ENCODE data around the gene MEIS2. TPM values are rescaled to one million over a fixed set of nuclear protein-coding genes. Genes with fewer than 3 reads are reported as not detected.

The MEIS2 gene
- total and polyA plus RNA-seq, 2 experiments from 2014 or later, result 0.27 TPM; not detected in 1

- TF ChIP-seq, protein P1, sequence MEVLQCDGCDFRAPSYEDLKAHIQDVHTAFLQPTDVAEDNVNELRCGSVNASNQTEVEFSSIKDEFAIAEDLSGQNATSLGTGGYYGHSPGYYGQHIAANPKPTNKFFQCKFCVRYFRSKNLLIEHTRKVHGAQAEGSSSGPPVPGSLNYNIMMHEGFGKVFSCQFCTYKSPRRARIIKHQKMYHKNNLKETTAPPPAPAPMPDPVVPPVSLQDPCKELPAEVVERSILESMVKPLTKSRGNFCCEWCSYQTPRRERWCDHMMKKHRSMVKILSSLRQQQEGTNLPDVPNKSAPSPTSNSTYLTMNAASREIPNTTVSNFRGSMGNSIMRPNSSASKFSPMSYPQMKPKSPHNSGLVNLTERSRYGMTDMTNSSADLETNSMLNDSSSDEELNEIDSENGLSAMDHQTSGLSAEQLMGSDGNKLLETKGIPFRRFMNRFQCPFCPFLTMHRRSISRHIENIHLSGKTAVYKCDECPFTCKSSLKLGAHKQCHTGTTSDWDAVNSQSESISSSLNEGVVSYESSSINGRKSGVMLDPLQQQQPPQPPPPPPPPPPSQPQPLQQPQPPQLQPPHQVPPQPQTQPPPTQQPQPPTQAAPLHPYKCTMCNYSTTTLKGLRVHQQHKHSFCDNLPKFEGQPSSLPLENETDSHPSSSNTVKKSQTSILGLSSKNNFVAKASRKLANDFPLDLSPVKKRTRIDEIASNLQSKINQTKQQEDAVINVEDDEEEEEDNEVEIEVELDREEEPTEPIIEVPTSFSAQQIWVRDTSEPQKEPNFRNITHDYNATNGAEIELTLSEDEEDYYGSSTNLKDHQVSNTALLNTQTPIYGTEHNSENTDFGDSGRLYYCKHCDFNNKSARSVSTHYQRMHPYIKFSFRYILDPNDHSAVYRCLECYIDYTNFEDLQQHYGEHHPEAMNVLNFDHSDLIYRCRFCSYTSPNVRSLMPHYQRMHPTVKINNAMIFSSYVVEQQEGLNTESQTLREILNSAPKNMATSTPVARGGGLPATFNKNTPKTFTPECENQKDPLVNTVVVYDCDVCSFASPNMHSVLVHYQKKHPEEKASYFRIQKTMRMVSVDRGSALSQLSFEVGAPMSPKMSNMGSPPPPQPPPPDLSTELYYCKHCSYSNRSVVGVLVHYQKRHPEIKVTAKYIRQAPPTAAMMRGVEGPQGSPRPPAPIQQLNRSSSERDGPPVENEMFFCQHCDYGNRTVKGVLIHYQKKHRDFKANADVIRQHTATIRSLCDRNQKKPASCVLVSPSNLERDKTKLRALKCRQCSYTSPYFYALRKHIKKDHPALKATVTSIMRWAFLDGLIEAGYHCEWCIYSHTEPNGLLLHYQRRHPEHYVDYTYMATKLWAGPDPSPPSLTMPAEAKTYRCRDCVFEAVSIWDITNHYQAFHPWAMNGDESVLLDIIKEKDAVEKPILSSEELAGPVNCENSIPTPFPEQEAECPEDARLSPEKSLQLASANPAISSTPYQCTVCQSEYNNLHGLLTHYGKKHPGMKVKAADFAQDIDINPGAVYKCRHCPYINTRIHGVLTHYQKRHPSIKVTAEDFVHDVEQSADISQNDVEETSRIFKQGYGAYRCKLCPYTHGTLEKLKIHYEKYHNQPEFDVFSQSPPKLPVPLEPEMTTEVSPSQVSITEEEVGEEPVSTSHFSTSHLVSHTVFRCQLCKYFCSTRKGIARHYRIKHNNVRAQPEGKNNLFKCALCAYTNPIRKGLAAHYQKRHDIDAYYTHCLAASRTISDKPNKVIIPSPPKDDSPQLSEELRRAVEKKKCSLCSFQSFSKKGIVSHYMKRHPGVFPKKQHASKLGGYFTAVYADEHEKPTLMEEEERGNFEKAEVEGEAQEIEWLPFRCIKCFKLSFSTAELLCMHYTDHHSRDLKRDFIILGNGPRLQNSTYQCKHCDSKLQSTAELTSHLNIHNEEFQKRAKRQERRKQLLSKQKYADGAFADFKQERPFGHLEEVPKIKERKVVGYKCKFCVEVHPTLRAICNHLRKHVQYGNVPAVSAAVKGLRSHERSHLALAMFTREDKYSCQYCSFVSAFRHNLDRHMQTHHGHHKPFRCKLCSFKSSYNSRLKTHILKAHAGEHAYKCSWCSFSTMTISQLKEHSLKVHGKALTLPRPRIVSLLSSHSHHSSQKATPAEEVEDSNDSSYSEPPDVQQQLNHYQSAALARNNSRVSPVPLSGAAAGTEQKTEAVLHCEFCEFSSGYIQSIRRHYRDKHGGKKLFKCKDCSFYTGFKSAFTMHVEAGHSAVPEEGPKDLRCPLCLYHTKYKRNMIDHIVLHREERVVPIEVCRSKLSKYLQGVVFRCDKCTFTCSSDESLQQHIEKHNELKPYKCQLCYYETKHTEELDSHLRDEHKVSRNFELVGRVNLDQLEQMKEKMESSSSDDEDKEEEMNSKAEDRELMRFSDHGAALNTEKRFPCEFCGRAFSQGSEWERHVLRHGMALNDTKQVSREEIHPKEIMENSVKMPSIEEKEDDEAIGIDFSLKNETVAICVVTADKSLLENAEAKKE (CRISPR knock-in tag; IDR thresholded peaks at IDR 0.05), result no peak
- no peak for TF ChIP-seq CTCF (conservative IDR thresholded peaks at IDR 0.05; ENCODE audit: low read depth in 2 of 2)
- no peak for TF ChIP-seq EZH2 (IDR thresholded peaks at IDR 0.05; ENCODE audit: low read depth, unreplicated experiment)
These were observed 38.4 kb downstream of the MEIS2 start (continued) for GRCh38 chr15:37061996-37062395.

DNA sequence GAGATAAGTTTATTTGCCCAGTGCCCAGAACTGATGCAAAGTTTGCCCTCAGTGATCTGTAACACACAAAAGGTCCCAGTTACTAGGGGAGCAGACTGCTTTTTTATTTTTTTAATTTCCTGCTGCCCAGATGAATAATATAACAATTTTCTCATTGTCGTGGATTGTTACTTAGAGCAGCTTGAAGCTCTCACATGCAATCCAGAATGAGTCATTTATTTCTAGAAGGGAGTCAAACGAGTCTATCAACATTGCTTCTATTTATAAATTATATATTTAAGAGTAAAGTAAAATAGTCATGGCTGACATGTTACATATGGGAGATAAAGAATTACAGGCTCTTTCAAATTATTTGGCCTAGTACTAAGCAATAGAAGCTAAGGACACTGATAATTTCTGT lies 41.3 kb downstream of the MEIS2 start:
- Histone ChIP-seq H3K79me2 (replicated peaks; ENCODE audit: insufficient read depth) (no peaks in the 10 kb centered on the region), H3F3A (replicated peaks; ENCODE audit: low read depth) (no peaks in the 10 kb centered on the region), H3K36me3 (ENCODE audit: insufficient read depth) (no peaks in the 10 kb centered on the region), H3K4me3 (no peak overlapping the region), H3K9me2 (ENCODE audit: insufficient read depth) (no peaks in the 10 kb centered on the region), H3K27ac (ENCODE audit: low read depth) (no peak overlapping the region), H2AFZ (no peak overlapping the region), H3K27me3 (ENCODE audit: insufficient read depth) (no peaks in the 10 kb centered on the region), H4K20me1 (replicated peaks; ENCODE audit: insufficient read depth) (no peaks in the 10 kb centered on the region), H3K4me2 (no peak overlapping the region), H3K4me1 (ENCODE audit: insufficient read depth) (peaks cover 29% of the 10 kb centered on the region)
- ATAC-seq (no peak), DNase-seq (ENCODE audit: low spot score) (no peak)
- H3K27me3 Mint-ChIP-seq (ENCODE audit: insufficient read depth, low read depth, poor library complexity), result no peaks in the 10 kb centered on the region
- H3K9me3 Mint-ChIP-seq, result no peaks in the 10 kb centered on the region
- peaks cover 33% of the 10 kb centered on the region for H3K4me1 Mint-ChIP-seq
- no peak overlapping the region for H3K4me3 Mint-ChIP-seq
- no peak overlapping the region for H3K27ac Mint-ChIP-seq
- no peaks in the 10 kb centered on the region for H3K36me3 Mint-ChIP-seq (ENCODE audit: low read depth)
- TF ChIP-seq CREB1 (CRISPR knock-in tag; IDR thresholded peaks at IDR 0.05; ENCODE audit: low read depth) (no peak), POLR2AphosphoS5 (IDR thresholded peaks at IDR 0.05; ENCODE audit: low read depth) (no peak), STAT1 (IDR thresholded peaks at IDR 0.05; ENCODE audit: unreplicated experiment) (no peak), JUNB (IDR thresholded peaks at IDR 0.05; ENCODE audit: unreplicated experiment) (no peak), CTCF (conservative IDR thresholded peaks at IDR 0.05; ENCODE audit: low read depth in 2 of 2) (no peak), ZNF114 (CRISPR knock-in tag; IDR thresholded peaks at IDR 0.05) (no peak), NANOG (IDR thresholded peaks at IDR 0.05; ENCODE audit: borderline replicate concordance) (no peak), ZNF331 (CRISPR knock-in tag; IDR thresholded peaks at IDR 0.05; ENCODE audit: low read depth) (no peak), EZH2phosphoT487 (IDR thresholded peaks at IDR 0.05; ENCODE audit: unreplicated experiment) (no peak)
